Gastroesophageal sphincter (tissue), 3 donors: ENCODE measurements around the gene RMND5A.

Source experiments
- CTCF ChIP-seq, 4 experiments: fragments of 200-600 bp in 2 of 4; fragments of 450-650 bp in 2 of 4; sonication (generic) in 1 of 4; IDR thresholded peaks; one replicate each; pipeline ENCODE4 v1.5.1; 2017 to 2019; ENCODE audit warnings: antibody characterized with exemption in 4 of 4, mild to moderate bottlenecking in 2 of 4, moderate library complexity in 2 of 4
- EP300 ChIP-seq: sonication (generic); formaldehyde crosslinking; IDR thresholded peaks from one replicate; pipeline ENCODE4 v1.6.1; 2017; ENCODE audit warnings: antibody characterized with exemption, mild to moderate bottlenecking
- POLR2A ChIP-seq, 2 donors: fragments of 450-650 bp; IDR thresholded peaks; one replicate each; pipeline ENCODE4 v1.6.1; 2017; ENCODE audit warnings: antibody characterized with exemption in 2 of 2, mild to moderate bottlenecking in 2 of 2, moderate library complexity in 1 of 2

DNA sequence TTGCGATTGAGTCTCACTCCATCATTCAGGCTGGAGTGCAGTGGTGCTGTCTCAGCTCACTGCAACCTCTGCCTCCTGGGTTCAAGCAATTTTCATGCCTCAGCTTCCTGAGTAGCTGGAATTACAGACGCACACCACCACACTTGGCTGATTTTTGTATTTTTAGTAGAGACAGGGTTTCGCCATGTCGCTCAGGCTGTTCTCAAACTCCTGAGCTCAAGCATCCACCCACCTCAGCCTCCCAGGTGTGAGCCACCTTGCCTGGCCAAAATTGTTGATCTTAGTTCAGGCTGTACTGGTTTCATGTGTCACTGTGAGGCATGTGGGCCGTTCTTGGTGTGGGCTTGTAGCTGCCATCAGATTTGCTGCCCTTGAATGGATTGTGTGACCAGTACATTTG lies 52.5 kb downstream of the RMND5A start:
- no peak for TF ChIP-seq CTCF (IDR thresholded peaks at IDR 0.05)
- no peak for TF ChIP-seq POLR2A (IDR thresholded peaks at IDR 0.05)
- no peak for TF ChIP-seq EP300
